Astrocyte of the cerebellum (primary cell): Measurements from ENCODE around the gene NRBF2.
"Not testable (repeated sequence)": the region's sequence is repeated elsewhere in the genome, so short reads cannot be mapped to it uniquely, and the experiment has no call there.

ENCODE experiments used
- DNase-seq: peaks from one replicate; pipeline ENCODE4 v3.0.0-alpha.2; 2011; ENCODE audit warnings: low read depth
- H3K4me3 ChIP-seq: 2 replicates; pipeline ENCODE4 v1.5.1; 2011; ENCODE audit warnings: mild to moderate bottlenecking, low read depth, low read length, moderate library complexity
- CTCF ChIP-seq: IDR thresholded peaks from 2 replicates; pipeline ENCODE4 v1.5.1; 2012; ENCODE audit warnings: low read length, low read depth, moderate library complexity, mild to moderate bottlenecking; ENCODE audit errors: missing control alignments
- in situ Hi-C: cut with HindIII; loops from 2 replicates; pipeline ENCODE4 v1.10.0; 2017; ENCODE audit warnings: low sequenced_read_pairs

Gene NRBF2

DNA sequence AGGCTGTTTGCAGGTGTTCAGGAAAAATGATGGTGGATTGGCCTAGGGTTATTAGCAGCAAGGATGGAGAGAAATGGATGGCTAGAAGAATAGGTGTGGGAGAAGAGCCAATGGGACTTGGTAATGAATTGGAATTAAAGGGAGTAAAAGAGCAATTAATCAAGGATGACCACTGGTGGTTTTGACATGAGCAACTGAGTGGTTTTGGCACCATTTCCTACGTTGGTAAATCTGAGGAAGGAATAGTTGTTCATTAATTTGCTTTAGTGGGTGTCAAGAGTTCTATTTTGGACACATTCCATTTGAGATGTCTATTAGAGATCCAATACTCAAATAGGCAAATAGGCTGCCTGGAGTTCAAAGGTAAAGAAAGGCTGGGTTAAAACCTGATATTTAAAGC, 38.2 kb upstream of the NRBF2 start:
- TF ChIP-seq CTCF, result no peak
- H3K4me3 ChIP-seq, result no peak overlapping the region
- in situ Hi-C loops, result no loop called here
- DNase-seq, result no peak

GRCh38 chr10:63099734-63100133, 33.4 kb upstream of the NRBF2 start:
- TF ChIP-seq CTCF, result no peak
- in situ Hi-C loops, result no loop called here
- DNase-seq, result no peak
- H3K4me3 ChIP-seq, result no peak overlapping the region

- H3K4me3 ChIP-seq, DNase-seq, in situ Hi-C loops: not testable (repeated sequence)
These were observed 32.0 kb upstream of the NRBF2 start for GRCh38 chr10:63101091-63101490.

- H3K4me3 ChIP-seq, in situ Hi-C loops, DNase-seq: not testable (repeated sequence)
These were observed 30.7 kb upstream of the NRBF2 start for GRCh38 chr10:63102279-63102883.

GRCh38 chr10:63103178-63103577, 29.9 kb upstream of the NRBF2 start:
- in situ Hi-C loops, H3K4me3 ChIP-seq, DNase-seq: not testable (repeated sequence)

- no peak overlapping the region for H3K4me3 ChIP-seq
- no peak for DNase-seq
- no peak for TF ChIP-seq CTCF
- in situ Hi-C loops, result no loop called here
These were observed 29.1 kb upstream of the NRBF2 start for GRCh38 chr10:63103971-63104409.

GRCh38 chr10:63105225-63106110, 27.7 kb upstream of the NRBF2 start:
- no peak for TF ChIP-seq CTCF
- H3K4me3 ChIP-seq, result no peak overlapping the region
- in situ Hi-C loops, result no loop called here
- no peak for DNase-seq

- H3K4me3 ChIP-seq, result no peak overlapping the region
- TF ChIP-seq CTCF, result no peak
- in situ Hi-C loops, result no loop called here
- no peak for DNase-seq
These were observed 26.9 kb upstream of the NRBF2 start for GRCh38 chr10:63106111-63106755.
